Eye (tissue), 1 donor: Measurements from ENCODE around the gene MED7.
"Not testable (repeated sequence)": the region's sequence is repeated elsewhere in the genome, so short reads cannot be mapped to it uniquely, and the experiment has no call there.

Experiments used
- DNase-seq: peaks from one replicate; pipeline ENCODE4 v3.0.0-alpha.2; 2015

The MED7 gene, protein sequence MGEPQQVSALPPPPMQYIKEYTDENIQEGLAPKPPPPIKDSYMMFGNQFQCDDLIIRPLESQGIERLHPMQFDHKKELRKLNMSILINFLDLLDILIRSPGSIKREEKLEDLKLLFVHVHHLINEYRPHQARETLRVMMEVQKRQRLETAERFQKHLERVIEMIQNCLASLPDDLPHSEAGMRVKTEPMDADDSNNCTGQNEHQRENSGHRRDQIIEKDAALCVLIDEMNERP

DNA sequence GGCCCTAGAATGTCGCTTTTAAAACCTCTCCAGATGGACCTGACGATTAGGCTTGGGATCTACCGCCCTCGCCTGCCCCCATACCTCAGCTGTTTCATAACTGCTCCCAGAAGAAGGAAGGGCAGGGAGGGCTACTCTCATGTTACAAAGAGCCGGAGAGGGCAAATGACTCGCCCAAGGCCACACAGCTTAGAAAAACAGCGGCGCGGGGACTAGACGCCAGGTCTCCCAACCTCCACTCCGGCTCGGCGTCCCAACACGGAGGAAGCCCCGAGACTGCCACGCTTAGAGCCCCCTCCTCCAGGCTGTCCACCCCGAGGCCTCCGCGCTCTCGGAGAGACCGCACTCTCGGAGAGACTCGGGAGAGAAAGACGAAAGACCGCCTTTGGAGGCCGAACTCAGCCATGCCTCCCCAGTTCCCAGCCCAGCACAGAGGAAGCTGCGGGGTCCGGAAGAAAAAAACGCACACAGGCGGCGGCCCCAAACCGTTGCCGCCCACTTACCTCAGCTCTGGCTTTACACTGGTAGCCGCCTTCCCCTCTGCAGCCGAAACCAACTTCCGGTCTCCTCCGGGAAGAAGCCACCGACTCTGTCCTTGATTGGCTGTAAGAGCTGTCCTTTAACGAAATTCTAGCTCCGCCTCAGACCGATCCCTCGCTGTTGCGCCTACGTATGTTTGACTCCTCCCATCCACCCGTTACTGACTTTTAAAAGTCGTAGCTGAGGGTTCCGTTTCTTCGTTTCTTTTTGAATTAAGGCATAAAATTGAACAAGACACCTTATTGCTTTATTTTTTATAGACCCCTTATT is at the start of gene MED7:
TSS of gene MED7 (minus strand) at position 549 of the 810 bp plus-strand sequence. CDS start 3,434 bp downstream, outside the sequence.
- peak; percentile 100 for DNase-seq

DNA sequence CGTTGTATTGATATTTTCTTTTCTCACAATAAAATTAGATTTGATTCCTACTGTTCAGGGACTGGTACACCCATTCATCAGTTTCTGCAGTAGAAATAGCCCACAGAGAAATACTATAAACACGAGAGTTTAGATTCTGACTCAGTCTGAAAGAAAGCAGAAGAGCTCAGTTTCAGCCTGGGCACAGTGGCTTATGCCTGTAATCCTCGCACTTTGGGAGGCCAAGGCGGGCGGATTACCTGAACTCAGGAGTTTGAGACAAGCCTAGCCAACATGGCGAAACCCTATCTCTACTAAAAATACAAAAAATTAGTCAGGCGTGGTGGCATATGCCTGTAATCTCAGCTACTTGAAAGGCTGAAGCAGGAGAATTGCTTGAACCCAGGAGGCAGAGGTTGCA is 46.6 kb upstream of the MED7 start:
- DNase-seq, result no peak

DNA sequence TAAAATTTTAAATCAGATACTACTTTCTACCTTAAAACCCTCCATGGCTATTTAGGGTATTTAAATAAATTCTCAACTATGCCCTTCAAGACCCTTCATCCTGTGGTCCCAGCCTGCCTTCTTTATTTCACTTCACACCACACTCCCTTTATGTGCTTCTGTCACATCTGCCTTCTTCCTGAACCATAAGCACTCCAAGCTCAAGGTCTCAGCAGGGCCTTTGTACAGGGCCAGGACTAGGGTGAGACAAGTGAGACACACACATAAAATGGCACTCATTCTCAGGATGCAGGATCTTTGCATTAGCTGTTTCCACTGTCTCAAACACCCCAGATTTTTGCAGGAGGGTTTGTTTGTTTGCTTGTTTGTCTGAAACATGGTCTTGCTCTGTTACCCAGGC is 45.6 kb upstream of the MED7 start:
- no peak for DNase-seq

DNA sequence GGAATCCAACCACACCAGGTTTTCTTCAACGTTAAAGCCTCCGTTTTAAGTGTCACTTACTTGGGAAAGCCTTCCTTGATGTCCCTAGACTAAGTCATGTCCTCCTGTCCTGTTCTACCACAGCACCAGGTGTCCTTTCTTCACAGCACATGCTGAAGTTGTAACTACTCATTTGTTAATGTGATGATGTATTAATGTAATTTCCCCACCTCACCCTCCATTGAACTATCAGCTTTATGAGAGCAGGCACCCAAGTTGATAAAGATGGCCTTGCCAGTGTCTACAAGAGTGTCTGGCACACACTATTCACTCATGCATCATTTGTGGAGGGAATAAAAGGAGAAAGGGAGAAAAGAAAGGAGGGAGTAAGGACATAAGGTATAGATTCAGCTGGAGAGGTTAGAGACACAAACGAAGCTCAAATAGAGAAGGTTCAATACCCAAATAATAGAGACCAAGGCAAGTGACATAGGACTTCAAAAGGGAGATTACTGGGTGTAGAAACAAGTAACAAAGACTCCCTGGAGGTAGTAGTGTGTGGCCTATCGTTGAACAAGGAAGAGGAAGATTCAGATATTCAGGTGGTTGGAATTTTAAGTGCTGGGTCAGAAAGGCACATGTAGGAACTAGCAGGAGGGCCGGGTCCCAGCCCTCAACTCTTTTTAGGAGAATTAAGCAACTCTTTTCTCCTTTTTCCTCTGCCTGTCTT is 44.5 kb upstream of the MED7 start:
- no peak for DNase-seq

DNA sequence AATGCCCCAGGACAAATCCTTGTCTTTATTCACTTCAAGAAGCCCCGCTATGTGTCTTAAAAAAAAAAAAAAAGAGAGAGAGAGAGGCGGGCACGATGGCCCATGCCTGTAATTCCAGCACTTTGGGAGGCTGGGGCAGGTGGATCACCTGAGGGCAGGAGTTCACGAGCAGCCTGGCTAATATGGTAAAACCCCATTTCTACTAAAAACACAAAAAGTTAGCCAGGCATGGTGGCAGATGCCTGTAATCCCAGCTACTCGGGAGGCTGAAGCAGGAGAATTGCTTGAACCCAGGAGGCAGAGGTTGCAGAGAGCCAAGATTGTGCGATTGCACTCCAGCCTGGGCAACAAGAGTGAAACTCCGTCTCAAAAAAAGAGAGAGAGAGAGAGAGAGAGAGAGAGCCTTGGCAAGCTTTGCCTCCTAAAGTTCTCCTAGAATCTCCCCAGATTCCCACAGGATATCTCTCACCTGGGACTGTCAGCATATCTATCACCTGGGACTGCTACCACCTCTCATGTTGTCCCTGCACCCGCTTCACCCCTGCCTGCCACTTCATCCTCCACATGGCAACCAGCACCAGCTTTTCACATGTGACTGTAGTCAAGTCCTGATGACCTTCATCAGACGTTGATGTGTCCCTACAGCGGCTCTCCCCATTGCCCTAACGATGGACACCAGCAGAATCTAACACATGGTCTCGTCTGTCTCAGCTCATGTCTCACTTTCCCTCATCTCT is 43.8 kb upstream of the MED7 start:
- no peak for DNase-seq

DNA sequence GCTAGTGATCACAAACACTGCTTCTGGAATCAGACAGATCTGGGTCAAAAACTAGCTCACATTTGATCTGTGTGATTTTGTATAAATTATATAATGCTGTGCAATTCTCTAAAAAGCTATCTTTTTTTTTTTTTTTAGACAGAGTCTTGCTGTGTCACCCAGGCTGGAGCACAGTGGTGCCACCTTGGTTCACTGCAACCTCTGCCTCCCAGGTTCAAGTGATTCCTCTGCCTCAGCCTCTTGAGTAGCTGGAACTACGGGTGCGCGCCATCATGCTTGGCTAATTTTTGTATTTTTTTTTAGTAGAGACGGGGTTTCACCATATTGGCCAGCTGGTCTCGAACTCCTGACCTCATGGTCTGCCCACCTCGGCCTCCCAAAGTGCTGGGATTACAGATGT is 42.5 kb upstream of the MED7 start:
- DNase-seq, result not testable (repeated sequence)

DNA sequence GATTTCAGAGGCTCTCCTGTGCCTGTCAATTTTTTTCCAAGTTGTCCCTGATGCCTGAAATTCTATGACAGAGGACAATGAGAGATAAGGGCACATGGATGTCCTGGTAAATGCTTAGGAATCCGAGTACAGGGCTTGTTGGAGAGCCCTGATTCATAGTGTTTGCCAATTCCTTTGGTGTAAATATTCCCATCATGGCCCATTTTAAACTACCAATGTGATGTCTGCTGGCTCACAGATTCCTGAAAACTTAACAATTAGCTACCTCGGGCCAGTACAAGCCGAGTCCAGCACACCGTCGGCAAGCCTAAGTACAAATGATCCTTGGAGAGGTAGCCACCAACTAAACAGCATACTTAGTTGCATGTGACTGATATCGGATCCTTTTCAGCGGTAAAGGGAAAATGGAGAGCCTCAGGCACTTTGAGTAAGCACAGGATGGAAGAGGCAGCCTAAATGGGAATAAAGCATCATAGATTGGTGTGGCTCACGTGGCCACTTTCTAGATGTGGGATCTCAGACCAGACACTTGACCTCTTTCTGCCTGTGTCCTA is 41.5 kb upstream of the MED7 start:
- no peak for DNase-seq

DNA sequence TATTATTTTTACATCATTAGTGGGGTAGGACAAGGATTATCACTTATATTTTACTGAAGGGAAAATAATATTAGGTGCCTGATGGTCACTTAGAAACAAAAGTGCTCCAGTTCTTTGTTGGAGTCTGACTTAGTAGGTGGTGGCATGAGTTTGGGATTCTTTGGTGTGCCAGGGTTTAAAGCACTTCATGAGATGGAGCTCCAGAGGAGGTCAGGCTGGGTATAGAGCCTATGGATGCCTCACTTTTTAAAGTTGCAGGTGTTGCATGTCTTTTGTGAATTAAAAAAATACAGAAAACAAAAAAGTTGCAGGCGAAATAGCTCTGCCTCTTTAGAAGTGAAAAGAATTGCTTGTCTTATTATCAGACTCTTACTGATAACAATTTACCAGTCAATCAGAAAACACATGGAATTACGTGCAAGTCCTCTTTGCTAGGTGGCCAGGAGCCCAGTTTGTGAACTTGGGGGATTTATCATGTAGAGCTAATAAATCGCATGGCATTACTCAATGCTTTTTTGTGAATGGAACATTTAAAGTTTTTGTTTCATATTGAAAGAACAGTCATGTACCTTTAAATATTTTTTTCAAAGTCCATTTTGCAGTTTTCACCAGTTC is 39.6 kb upstream of the MED7 start:
- DNase-seq, result no peak

DNA sequence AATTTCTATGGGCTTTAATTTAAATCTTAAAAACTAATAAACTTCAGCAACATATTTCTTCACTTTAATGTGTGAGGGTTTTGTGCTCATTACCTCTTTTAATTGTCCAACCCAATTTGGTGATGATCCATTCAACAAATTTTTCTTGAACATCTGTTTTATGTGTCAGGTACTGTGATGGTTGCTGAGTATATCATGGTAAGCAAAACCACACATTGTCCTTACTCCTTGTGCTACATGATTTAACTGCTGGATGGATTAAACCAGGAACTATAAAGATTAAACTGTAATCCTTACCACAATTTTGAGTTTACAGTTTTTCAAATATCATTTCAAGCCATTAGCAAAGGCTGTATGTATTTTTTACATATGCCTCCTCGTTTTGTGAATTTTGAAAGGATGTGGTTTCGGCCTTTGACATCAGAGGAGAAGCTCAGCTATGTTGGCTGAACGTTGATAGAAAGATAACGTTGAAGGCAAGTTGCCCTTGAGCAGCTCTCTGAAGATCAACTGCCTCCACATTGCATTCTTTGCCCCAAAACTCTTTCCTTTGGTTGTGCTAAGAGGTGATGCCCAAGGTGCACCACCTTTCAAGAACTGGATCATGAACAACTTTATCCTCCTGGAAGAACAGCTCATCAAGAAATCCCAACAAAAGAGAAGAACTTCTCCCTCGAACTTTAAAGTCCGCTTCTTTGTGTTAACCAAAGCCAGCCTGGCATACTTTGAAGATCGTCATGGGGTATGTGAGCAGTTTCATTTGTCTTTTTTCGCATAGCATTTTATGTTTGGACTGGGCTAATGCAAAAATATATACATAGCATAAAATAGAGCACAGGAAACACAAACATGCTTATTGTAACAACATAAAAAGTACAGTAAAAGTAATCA is 38.0 kb upstream of the MED7 start, which contains the start of gene ITK:
TSS of gene ITK (plus strand) at position 467 of the 891 bp plus-strand sequence. CDS start at position 605, 138 bp downstream.
- no peak for DNase-seq

DNA sequence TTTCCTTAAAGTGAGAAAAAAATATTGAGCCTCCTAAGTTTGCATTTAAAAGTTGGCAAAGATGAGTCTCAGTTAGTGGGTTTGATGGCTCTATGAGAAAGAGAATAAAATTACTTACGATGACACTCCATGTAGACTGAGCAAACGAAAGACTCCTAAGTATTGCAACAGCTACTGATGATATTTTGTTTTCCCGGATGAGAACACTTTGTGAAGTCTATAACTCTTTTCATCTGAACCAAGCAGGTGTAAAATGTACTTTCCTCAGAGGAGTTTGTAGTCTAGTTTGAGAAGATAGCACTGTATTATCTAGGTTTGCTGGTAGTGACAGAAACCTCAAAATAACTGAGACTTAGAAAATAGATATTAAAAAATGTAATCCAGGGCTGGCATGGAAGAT is 36.3 kb upstream of the MED7 start:
- no peak for DNase-seq

DNA sequence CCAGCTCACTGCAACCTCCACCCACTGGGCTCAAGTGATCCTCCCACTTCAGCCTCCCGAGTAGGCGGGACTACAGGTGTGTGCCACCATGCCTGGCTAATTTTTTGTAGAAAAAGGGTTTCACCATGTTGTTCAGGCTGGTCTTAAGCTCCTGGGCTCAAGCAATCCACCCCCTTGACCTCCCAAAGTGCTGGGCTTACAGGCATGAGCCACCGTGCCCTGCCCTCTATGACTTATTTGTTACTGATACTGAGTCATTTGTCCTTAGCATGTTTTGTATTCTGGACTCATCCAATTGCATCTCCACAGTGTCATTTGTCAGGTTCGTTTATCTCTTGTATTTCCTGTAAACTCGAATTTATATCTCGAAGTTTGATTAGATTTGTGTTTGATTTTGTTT is 35.3 kb upstream of the MED7 start:
- no peak for DNase-seq

DNA sequence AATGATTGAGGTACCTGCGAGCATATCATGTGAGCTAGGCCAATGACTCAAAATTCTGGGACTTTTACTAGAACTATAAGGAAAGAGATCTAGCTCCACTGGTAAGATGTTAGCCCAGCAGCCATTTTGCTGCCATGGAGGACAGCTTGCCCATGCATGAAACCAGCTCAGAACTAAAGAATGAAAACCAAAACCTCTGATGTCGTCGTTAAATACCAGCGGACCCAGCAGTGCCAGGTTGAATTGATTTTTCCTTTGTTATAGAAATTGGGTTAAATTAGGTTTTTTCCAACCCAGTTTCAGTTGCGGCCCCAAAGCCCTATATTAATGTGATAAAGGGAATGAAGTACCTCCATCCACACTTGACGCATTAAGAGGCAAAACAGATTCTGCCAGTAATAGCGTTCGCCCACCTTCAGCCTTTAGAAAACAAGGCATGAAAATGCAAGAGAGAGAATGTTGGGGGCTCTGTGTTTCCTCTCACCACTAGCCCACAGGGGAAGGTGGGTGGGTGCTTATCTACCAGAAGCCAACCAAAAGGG is 32.5 kb upstream of the MED7 start:
- DNase-seq, result no peak

DNA sequence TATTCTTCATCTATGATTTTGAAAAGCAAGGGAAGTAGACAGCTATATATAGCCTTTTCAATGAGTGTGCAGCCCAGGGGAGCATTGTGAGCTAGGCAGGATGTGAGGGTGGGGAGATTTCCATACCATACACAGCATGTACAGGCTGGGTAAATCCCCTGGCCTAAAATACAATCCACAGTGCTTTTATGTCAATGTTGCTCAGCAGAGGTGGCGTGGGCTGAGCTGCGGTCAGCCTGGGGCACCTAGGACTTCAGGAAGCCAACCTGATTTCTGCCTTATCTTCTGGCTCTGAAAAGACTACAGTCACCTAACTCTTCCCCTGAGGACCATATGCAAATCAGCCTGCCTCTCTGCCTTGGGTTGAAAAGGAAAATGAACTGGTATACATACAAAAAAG is 29.7 kb upstream of the MED7 start:
- DNase-seq, result no peak

DNA sequence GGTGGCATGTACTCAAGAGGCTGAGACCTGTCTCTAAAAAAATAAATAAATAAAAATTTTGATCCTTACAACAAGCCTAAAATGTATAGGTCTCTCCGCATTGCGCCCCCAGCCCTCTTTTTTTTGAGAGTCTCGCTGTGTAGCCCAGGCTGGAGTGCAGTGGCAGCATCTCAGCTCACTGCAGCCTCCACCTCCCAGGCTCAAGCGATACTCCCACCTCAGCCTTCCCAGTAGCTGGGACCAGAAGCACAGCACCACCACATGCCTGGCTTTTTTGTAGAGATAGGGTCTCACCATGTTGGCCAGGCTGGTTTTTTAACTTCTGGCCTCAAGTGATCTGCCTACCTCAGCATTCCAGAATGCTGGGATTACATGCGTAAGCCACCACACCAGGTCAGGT is 25.6 kb upstream of the MED7 start:
- DNase-seq, result no peak

DNA sequence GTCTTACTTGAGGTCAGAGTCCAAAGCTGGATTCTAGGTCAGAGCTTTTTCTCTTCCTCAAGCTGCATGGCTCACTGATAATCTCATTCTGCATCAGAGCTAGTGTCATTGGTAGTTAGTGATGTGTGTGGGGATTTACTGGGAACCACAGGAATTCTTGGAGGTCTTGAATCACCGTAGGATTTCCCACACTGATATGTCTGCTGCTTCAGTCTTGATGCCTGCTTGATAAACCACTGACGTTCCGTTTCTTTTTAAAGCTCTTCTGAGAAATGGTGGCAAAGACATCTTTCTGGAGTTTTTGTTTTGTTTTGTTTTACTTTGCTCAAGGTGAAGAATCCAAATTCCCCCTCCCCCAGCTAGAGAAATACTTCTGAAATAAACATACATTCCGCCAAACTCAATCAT is 24.6 kb upstream of the MED7 start:
- peak; percentile 39 for DNase-seq

DNA sequence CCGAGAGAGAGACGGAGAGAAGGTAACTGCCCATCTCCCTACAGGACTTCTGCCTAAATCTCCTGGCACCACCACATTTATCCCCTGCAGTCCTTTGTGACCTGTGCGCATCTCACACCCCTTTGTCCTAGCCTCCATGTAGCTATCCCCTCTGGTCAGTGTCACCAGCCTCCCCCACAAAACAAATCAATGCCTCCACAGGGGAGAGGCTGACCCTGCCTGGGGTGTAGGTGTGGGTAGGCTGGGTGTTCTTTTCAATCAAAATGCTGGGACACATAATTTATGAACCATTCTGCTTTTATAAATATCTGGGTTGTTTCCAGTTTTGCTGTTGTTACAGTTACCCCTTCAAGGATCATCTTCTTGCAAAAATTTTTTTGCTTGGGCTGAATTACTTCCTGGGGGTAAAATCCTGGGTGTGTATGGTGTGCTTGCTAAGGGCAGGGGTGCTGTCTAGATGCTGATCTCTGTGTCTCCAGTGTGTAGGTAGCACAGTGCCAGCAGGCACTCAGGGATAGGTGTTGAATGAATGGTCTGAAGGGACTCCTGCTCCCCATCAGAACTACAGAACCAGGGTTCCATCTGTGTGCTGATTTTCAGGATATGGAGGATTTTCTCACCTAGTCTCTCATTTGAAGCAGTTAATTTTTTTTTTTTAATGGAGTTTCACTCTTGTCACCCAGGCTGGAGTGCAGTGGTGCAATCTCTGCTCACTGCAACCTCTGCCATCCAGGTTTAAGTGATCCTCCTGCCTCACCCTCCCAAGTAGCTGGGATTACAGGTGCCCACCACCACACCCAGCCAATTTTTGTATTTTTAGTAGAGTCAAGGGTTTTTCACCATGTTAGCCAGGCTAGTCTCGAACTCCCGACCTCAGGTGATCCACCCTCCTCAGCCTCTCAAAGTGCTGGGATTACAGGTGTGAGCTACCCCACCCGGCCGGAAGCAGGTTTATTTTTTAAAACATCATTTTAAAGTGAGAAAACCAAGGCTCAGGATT is 23.8 kb upstream of the MED7 start, which contains the start of gene GARIN3:
TSS of gene GARIN3 (minus strand) at position 51 of the 1,000 bp plus-strand sequence. CDS start 96 bp downstream, outside the sequence.
- DNase-seq, result no peak

DNA sequence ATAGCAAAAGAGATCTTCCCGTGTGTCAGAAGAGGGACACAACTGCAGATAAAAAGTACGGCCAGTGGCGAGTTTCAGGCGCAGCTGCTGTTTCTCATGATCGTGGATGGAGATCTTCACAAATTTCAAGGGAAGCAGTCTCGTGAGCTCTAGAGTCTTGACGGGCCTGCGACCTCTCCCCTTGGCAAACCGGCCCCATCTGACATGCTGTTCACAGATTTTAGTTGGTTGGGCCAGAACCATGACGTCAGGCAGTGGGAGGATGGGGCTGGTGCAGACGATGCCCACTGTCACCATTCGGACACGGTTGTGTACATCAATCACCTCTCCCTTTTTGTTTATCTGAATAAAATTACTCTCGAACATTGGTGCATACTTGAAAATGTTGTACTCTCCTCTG is 23.0 kb upstream of the MED7 start:
- no peak for DNase-seq

DNA sequence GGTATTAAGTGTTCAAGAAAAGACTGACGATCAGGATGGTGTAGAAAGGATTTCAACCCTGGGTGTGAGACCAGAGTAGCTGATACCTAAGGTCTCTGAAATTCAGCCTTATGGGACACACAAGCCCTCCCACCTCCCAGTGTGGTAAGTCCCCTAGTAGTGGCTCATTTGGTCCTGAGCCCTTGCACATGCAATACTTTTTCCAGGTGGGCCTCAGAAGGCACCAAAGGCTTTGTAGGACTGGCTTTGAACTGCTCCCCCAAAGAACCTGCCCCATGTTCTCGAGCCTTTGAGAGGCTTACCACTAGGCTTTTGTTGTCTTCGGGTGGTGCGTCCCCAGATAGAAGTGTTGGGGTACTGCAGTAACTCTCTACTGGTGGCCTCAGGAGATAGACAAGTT is 22.6 kb upstream of the MED7 start:
- no peak for DNase-seq

DNA sequence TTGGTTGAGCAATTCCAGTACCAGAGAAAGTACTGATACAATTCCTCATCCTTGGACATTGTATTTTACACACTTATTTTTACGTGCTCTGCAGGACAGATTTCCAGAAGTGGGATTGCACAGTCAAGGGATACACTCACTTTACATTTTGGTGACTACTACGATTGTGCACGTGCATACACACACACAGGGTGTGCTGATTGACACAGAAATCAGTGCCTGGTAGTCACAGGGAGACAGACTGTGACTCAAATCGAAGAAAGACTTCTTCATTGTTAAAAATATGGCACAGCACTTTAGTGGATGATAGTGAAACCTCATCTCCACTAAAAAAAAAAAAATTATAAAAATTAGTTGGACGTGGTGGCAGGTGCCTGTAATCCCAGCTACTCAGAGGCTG is 21.9 kb upstream of the MED7 start:
- no peak for DNase-seq
